IMR-90 (cell line): ENCODE data around the gene TRMT2A. TPM values are rescaled to one million over a fixed set of nuclear protein-coding genes. Genes with fewer than 3 reads are reported as not detected.

Experiments used
- ATAC-seq: fragments of 200-7000 bp; cut with Tn5 transposase; 2 replicates; pipeline ENCODE4 v1.9.1; 2020; ENCODE audit warnings: low read depth, mild to moderate bottlenecking, moderate library complexity
- BruUV-seq: library from RNA; stranded (reverse); fragments of 400-500 nt; replicated peaks from 2 replicates; lab custom pipeline; 2021; lab: Mats Ljungman, UMichigan
- CTCF ChIA-PET: fragments of 300-600 bp; formaldehyde crosslinking; extraction: SDS; loops from one replicate; lab custom pipeline; 2021; ENCODE audit warnings: antibody characterized with exemption; lab: Yijun Ruan, JAX
- POLR2A ChIA-PET: fragments of 300-600 bp; sonication (Branson Sonifier 250); formaldehyde crosslinking; loops from one replicate; lab custom pipeline; 2022; ENCODE audit warnings: antibody characterized with exemption; ENCODE audit not compliant: unreplicated experiment; lab: Charles Lee
- DNase-seq: peaks from one replicate; pipeline ENCODE4 v3.0.0; 2013
- H2AFZ ChIP-seq: replicated peaks from 2 replicates; pipeline ENCODE3; 2013; ENCODE audit warnings: low read length, mild to moderate bottlenecking; ENCODE audit not compliant: poor library complexity
- H2AK5ac ChIP-seq: 2 replicates; pipeline ENCODE4 v1.6.1; 2013; ENCODE audit warnings: low read depth, low read length, inconsistent platforms
- H2AK9ac ChIP-seq: replicated peaks from 2 replicates; pipeline ENCODE3; 2013; ENCODE audit warnings: mild to moderate bottlenecking, low read depth, low read length, moderate library complexity; ENCODE audit not compliant: poor library complexity
- H2BK120ac ChIP-seq: 2 replicates; pipeline ENCODE4 v1.6.1; 2013; ENCODE audit warnings: low read depth, low read length, inconsistent platforms
- H2BK15ac ChIP-seq: 3 replicates; pipeline ENCODE4 v1.6.1; 2013; ENCODE audit warnings: low read depth, low read length, inconsistent platforms
- H2BK20ac ChIP-seq: 2 replicates; pipeline ENCODE4 v1.6.1; 2013; ENCODE audit warnings: low read depth, mild to moderate bottlenecking, inconsistent platforms, low read length, moderate library complexity
- H2BK5ac ChIP-seq: 2 replicates; pipeline ENCODE4 v1.6.1; 2013; ENCODE audit warnings: mild to moderate bottlenecking, low read depth, low read length, inconsistent platforms; ENCODE audit not compliant: poor library complexity, severe bottlenecking
- H3K14ac ChIP-seq: replicated peaks from 2 replicates; pipeline ENCODE4 v1.6.1; 2013; ENCODE audit warnings: low read depth, low read length, inconsistent platforms
- H3K18ac ChIP-seq: 2 replicates; pipeline ENCODE4 v1.6.1; 2013; ENCODE audit warnings: low read depth, low read length, control low read depth
- H3K23ac ChIP-seq: 2 replicates; pipeline ENCODE4 v1.6.1; 2013; ENCODE audit warnings: low read depth, low read length, inconsistent platforms
- H3K27ac ChIP-seq: 2 replicates; pipeline ENCODE4 v1.5.1; 2013; ENCODE audit warnings: mild to moderate bottlenecking, control low read depth, low read length; ENCODE audit not compliant: insufficient read depth
- H3K27me3 ChIP-seq: 2 replicates; pipeline ENCODE4 v1.6.1; 2013; ENCODE audit warnings: low read length; ENCODE audit not compliant: control insufficient read depth, insufficient read depth
- H3K36me3 ChIP-seq: 2 replicates; pipeline ENCODE4 v1.6.1; 2013; ENCODE audit warnings: low read length, mixed read lengths; ENCODE audit not compliant: control insufficient read depth, insufficient read depth
- H3K4ac ChIP-seq: 2 replicates; pipeline ENCODE4 v1.6.1; 2013; ENCODE audit warnings: low read depth, low read length, inconsistent platforms
- H3K4me1 ChIP-seq: 2 replicates; pipeline ENCODE4 v1.6.1; 2013; ENCODE audit warnings: low read length, mixed read lengths; ENCODE audit not compliant: control insufficient read depth, insufficient read depth
- H3K4me2 ChIP-seq: 2 replicates; pipeline ENCODE4 v1.6.1; 2013; ENCODE audit warnings: low read depth, mild to moderate bottlenecking, control low read depth, low read length, moderate library complexity
- H3K4me3 ChIP-seq: 2 replicates; pipeline ENCODE4 v1.5.1; 2013; ENCODE audit warnings: low read depth, mild to moderate bottlenecking, control low read depth, low read length, moderate library complexity; ENCODE audit not compliant: insufficient read depth
- H3K56ac ChIP-seq: 2 replicates; pipeline ENCODE4 v1.6.1; 2013; ENCODE audit warnings: low read length, inconsistent platforms; ENCODE audit not compliant: insufficient read depth; ENCODE audit errors: extremely low read depth
- H3K79me1 ChIP-seq, 2 experiments: 2 replicates each; pipeline ENCODE4 v1.6.1; 2013; ENCODE audit warnings: low read length in 2 of 2, inconsistent platforms in 1 of 2, low read depth in 1 of 2
- H3K9ac ChIP-seq: 2 replicates; pipeline ENCODE4 v1.6.1; 2013; ENCODE audit warnings: low read depth, low read length, control low read depth
- H3K9me1 ChIP-seq: 2 replicates; pipeline ENCODE4 v1.6.1; 2013; ENCODE audit warnings: low read length, inconsistent platforms; ENCODE audit not compliant: insufficient read depth
- H3K9me3 ChIP-seq: 2 replicates; pipeline ENCODE4 v1.6.1; 2013; ENCODE audit warnings: low read length; ENCODE audit not compliant: control insufficient read depth, insufficient read depth
- H4K20me1 ChIP-seq: 2 replicates; pipeline ENCODE4 v1.6.1; 2013; ENCODE audit warnings: low read length, inconsistent platforms; ENCODE audit not compliant: insufficient read depth
- H4K5ac ChIP-seq: 2 replicates; pipeline ENCODE4 v1.6.1; 2013; ENCODE audit warnings: mild to moderate bottlenecking, low read depth, low read length, control low read depth
- H4K8ac ChIP-seq, 2 experiments: 2 replicates each; pipeline ENCODE4 v1.6.1; 2013; ENCODE audit warnings: low read depth in 2 of 2, low read length in 2 of 2, control low read depth in 1 of 2, inconsistent platforms in 1 of 2
- H4K91ac ChIP-seq: 2 replicates; pipeline ENCODE4 v1.6.1; 2013; ENCODE audit warnings: low read depth, low read length, inconsistent platforms; ENCODE audit not compliant: insufficient read depth
- CHD1 ChIP-seq: IDR thresholded peaks from 2 replicates; pipeline ENCODE4 v1.6.1; 2012; ENCODE audit warnings: low read depth, low read length, improper control_type of control experiment
- FOS ChIP-seq: fragments of 150-350 bp; IDR thresholded peaks from 2 replicates; pipeline ENCODE4 v1.6.1; 2016; ENCODE audit warnings: low read depth, low read length
- MXI1 ChIP-seq: IDR thresholded peaks from 2 replicates; pipeline ENCODE4 v1.6.1; 2012; ENCODE audit warnings: low read depth, mild to moderate bottlenecking, low read length, moderate library complexity, borderline replicate concordance
- RCOR1 ChIP-seq: IDR thresholded peaks from 2 replicates; pipeline ENCODE4 v1.6.1; 2012; ENCODE audit warnings: mild to moderate bottlenecking, low read length, improper control_type of control experiment; ENCODE audit not compliant: insufficient replicate concordance
- RFX5 ChIP-seq: IDR thresholded peaks from 2 replicates; pipeline ENCODE4 v1.8.0; 2012; ENCODE audit warnings: low read depth, mild to moderate bottlenecking, low read length, moderate library complexity
- SMC3 ChIP-seq: fragments of 150-350 bp; IDR thresholded peaks from 2 replicates; pipeline ENCODE4 v1.6.1; 2016; ENCODE audit warnings: low read depth, mild to moderate bottlenecking, antibody characterized with exemption, low read length, moderate library complexity
- USF2 ChIP-seq: fragments of 150-350 bp; IDR thresholded peaks from 2 replicates; pipeline ENCODE4 v1.6.1; 2017; ENCODE audit warnings: mild to moderate bottlenecking, antibody characterized with exemption, low read length, low read depth
- whole genome bisulfite sequencing, 2 experiments: methylation state at CpG; one replicate each; pipeline versions ENCODE4 v1.1.5 to v1.1.7; 2013; ENCODE audit warnings: missing lambda C conversion rate in 2 of 2; ENCODE audit not compliant: insufficient read length in 1 of 2; ENCODE audit errors: extremely low coverage in 2 of 2; 5-methylcytosine and 5-hydroxymethylcytosine counted together
- dilution Hi-C: fragments of 300-500 bp; cut with HindIII; formaldehyde crosslinking; loops from one replicate; pipeline ENCODE4 v1.14.3; 2018; ENCODE audit warnings: low sequenced_read_pairs; ENCODE audit not compliant: unreplicated experiment
- in situ Hi-C: fragments of 300-500 bp; cut with MboI; formaldehyde crosslinking; loops from 3 replicates; pipeline ENCODE4 v1.14.3; 2019; ENCODE audit warnings: low sequenced_read_pairs, inconsistent platforms, mixed read lengths
- intact Hi-C: fragments of 100-400 bp; cut with micrococcal nuclease; formaldehyde crosslinking; loops from 2 replicates; pipeline ENCODE4 v1.10.0; 2022
- polyA plus RNA-seq, 3 experiments: library from polyadenylated mRNA; depleted of rRNA; stranded (reverse); fragments of >200 nt; gene quantifications; 2 replicates each; pipeline ENCODE4 v1.2.3, GENCODE V29; 2012; ENCODE audit warnings: low replicate concordance in 1 of 3
- total RNA-seq: library from RNA; depleted of rRNA; stranded (reverse); fragments of >200 nt; gene quantifications from 2 replicates; pipeline ENCODE4 v1.2.3, GENCODE V29; 2012

Gene TRMT2A
- total and polyA plus RNA-seq, 2 of the 4 experiments (the other 2 are of a cell fraction) = 22.0 to 39.1 TPM

- Histone ChIP-seq H3K4me3 (peak within 1 kb of the TSS; percentile 92), H4K91ac (peak within 1 kb of the TSS; percentile 70), H3K4me2 (peak within 1 kb of the TSS; percentile 84), H3K18ac (0 out of 2 replicates have a peak within 1 kb of the TSS, but pooled peaks have one; percentile 6), H2BK5ac (peak within 1 kb of the TSS; percentile 59), H3K9ac (peak within 1 kb of the TSS; percentile 88), H4K5ac (peak within 1 kb of the TSS; percentile 76), H2AK9ac (peak within 1 kb of the TSS; percentile 97), H2BK120ac (peak within 1 kb of the TSS; percentile 38; the same call in 1 of the 2 replicates), H4K8ac (peak within 1 kb of the TSS; percentile 44 to 63), H3K14ac (peak within 1 kb of the TSS; percentile 86), H3K27ac (peak within 1 kb of the TSS; percentile 75), H3K9me3 (no peaks in the 10 kb centered on the region), H3K56ac (peak within 1 kb of the TSS; percentile 37), H3K27me3 (no peaks in the 10 kb centered on the region), H3K4ac (peak within 1 kb of the TSS; percentile 90), H2AK5ac (peak within 1 kb of the TSS; percentile 87), H2BK20ac (no peak within 1 kb of the TSS), H4K20me1 (peaks cover 23% of the 10 kb centered on the region), H3K36me3 (peaks cover 62% of the 10 kb centered on the region), H2BK15ac (no peak within 1 kb of the TSS), H2AFZ (peak within 1 kb of the TSS; percentile 91), H3K23ac (peak within 1 kb of the TSS; percentile 62; the same call in 1 of the 2 replicates), H3K79me1 (peaks cover 11 to 42% of the 10 kb centered on the region in 2 experiments; a peak in 3 of 4 replicates), H3K4me1 (peaks cover 6% of the 10 kb centered on the region), H3K9me1 (no peaks in the 10 kb centered on the region; the same call in 1 of the 2 replicates)
- in situ Hi-C loops (no loop called here), intact Hi-C loops (no loop called here), dilution Hi-C loops (no loop called here)
- TF ChIP-seq USF2 (no peak), RFX5 (no peak), SMC3 (no peak), RCOR1 (no peak), MXI1 (no peak), CHD1 (no peak), FOS (no peak)
- POLR2A ChIA-PET = no interaction called here
- no peak for ATAC-seq
- CTCF ChIA-PET = no interaction called here
- 82% methylated on average over 19 of the region's 30 CpGs; no CpG with 5 or more reads in 1 of the 2 experiments for WGBS, 2 experiments
- no peak for DNase-seq
- no TSS peak for BruUV-seq
These were observed 1.2 kb downstream of the TRMT2A start, which contains the start of gene RANBP1 for GRCh38 chr22:20115691-20116375. Gene RANBP1, plus strand, starts transcription at chr22:20116104. Its CDS starts 81 bp downstream, at chr22:20116185.
